Measurements from ENCODE around the gene IFT81.

GRCh38 chr12:110112335-110112660 is 11.9 kb upstream of the IFT81 start:
- TF ChIP-seq POLR2AphosphoS5 (IDR thresholded peaks at IDR 0.05; ENCODE audit: low read depth, low read length) = no peak
- TF ChIP-seq POLR2A (IDR thresholded peaks at IDR 0.05; ENCODE audit: low read depth, low read length) = no peak
- no peak for TF ChIP-seq TAF1 (IDR thresholded peaks at IDR 0.05; ENCODE audit: borderline replicate concordance, low read depth, low read length)

Data from GM12892 (cell line).